K562 (cell line): Measurements from ENCODE around the gene ASPRV1. TPM values are rescaled to one million over a fixed set of nuclear protein-coding genes. Genes with fewer than 3 reads are reported as not detected.

Experiments used
- BDP1 ChIP-seq: IDR thresholded peaks from 3 replicates; pipeline ENCODE4 v1.6.1; 2011; ENCODE audit not compliant: insufficient read length, insufficient read depth
- EGR1 ChIP-seq: fragments of 450-650 bp; conservative IDR thresholded peaks from 2 replicates; pipeline ENCODE4 v1.6.1; 2017; ENCODE audit warnings: mild to moderate bottlenecking
- FOXM1 ChIP-seq, 2 experiments: fragments of 450-650 bp in 1 of 2; sonication (generic) in 1 of 2; formaldehyde crosslinking in 1 of 2; IDR thresholded peaks; 2 replicates each; pipeline versions ENCODE4 v1.6.1 to v1.9.0; 2017 to 2022; ENCODE audit warnings: low read depth in 2 of 2, mild to moderate bottlenecking in 2 of 2, missing genetic modification reagents in 1 of 2, moderate library complexity in 1 of 2
- GTF2A2 ChIP-seq: IDR thresholded peaks from 2 replicates; pipeline ENCODE4 v1.6.1; 2016; ENCODE audit warnings: mild to moderate bottlenecking, missing genetic modification characterization, missing compliant biosample characterization
- JUNB ChIP-seq: fragments of 450-650 bp; formaldehyde crosslinking; conservative IDR thresholded peaks from 2 replicates; pipeline ENCODE4 v1.4.0; 2020; ENCODE audit warnings: mild to moderate bottlenecking
- KHSRP ChIP-seq: fragments of 450-650 bp; IDR thresholded peaks from 2 replicates; pipeline ENCODE4 v1.6.1; 2017
- MEIS2 ChIP-seq: fragments of 450-650 bp; IDR thresholded peaks from 2 replicates; pipeline ENCODE4 v1.6.1; 2014; ENCODE audit warnings: mild to moderate bottlenecking; ENCODE audit not compliant: partially characterized antibody
- NCOA6 ChIP-seq: fragments of 450-650 bp; IDR thresholded peaks from 2 replicates; pipeline ENCODE4 v1.6.1; 2017; ENCODE audit warnings: mild to moderate bottlenecking
- PCBP1 ChIP-seq: fragments of 200-400 bp; formaldehyde crosslinking; IDR thresholded peaks from 2 replicates; pipeline ENCODE4 v1.6.1; 2018; ENCODE audit warnings: mild to moderate bottlenecking, low read depth, low read length; ENCODE audit not compliant: poor library complexity, severe bottlenecking
- PHF8 ChIP-seq: fragments of 200-600 bp; sonication (generic); IDR thresholded peaks from 2 replicates; pipeline ENCODE4 v1.6.1; 2012; ENCODE audit warnings: mixed run types, mild to moderate bottlenecking, inconsistent platforms, low read length, moderate library complexity, borderline replicate concordance
- ZBTB7A ChIP-seq: IDR thresholded peaks from 2 replicates; pipeline ENCODE4 v1.6.1; 2011; ENCODE audit warnings: low read depth, mild to moderate bottlenecking, low read length, moderate library complexity, borderline replicate concordance; ENCODE audit not compliant: control insufficient read depth
- ZC3H11A ChIP-seq: IDR thresholded peaks from 2 replicates; pipeline ENCODE4 v1.6.1; 2012; ENCODE audit warnings: low read depth, low read length, improper control_type of control experiment
- ZNF165 ChIP-seq: fragments of 250-450 bp; sonication (Bioruptor Pico); IDR thresholded peaks from 2 replicates; pipeline ENCODE4 v1.4.0; 2020; ENCODE audit warnings: borderline replicate concordance
- ZNF696 ChIP-seq: fragments of 250-450 bp; sonication (Bioruptor Pico); conservative IDR thresholded peaks from 2 replicates; pipeline ENCODE4 v1.4.0; 2020; ENCODE audit warnings: mild to moderate bottlenecking, moderate library complexity
- polyA plus RNA-seq, 8 experiments: library from polyadenylated mRNA; depleted of rRNA in 4 of 8; stranded (reverse) in 5 of 8; unstranded in 3 of 8; fragments of >200 nt; fragmentation: Nextera tagmentation in 2 of 8; fragmentation: Illumina TruSeq in 1 of 8; extraction: Ambion mirVana in 2 of 8; extraction: Trizol in 1 of 8; gene quantifications; 2 replicates each; pipeline versions ENCODE4 v1.2.1 to v1.2.3, GENCODE V29; 2011 to 2014; ENCODE audit warnings: inconsistent platforms in 1 of 8, missing spikeins in 1 of 8
- total RNA-seq, 7 experiments: library from RNA; depleted of rRNA in 6 of 7; stranded (reverse); fragments of >200 nt in 6 of 7; fragmentation: Illumina TruSeq in 2 of 7; extraction: Trizol in 2 of 7; gene quantifications; 2 replicates each; pipeline versions ENCODE4 v1.2.1 to v1.2.3, GENCODE V29; 2011 to 2021; ENCODE audit warnings: low replicate concordance in 1 of 7
- TF ChIP-seq, protein P1 (sequence below), 3 experiments: fragments of 200-800 bp in 1 of 3; sonication (Bioruptor generic) in 1 of 3; sonication (generic) in 1 of 3; formaldehyde crosslinking in 1 of 3; IDR thresholded peaks; 2 replicates each; pipeline versions ENCODE4 v1.6.1 to v1.8.0; 2016 to 2022; ENCODE audit warnings: mild to moderate bottlenecking in 2 of 3, missing compliant biosample characterization in 2 of 3, missing genetic modification characterization in 2 of 3, missing genetic modification reagents in 1 of 3
- TF ChIP-seq, protein P2 (sequence below): fragments of 150-350 bp; IDR thresholded peaks from 2 replicates; pipeline ENCODE4 v1.6.1; 2014; ENCODE audit warnings: low read depth, mild to moderate bottlenecking, low read length, borderline replicate concordance
- TF ChIP-seq, protein P3 (sequence below): fragments of 250-450 bp; sonication (Bioruptor Pico); IDR thresholded peaks from 2 replicates; pipeline ENCODE4 v1.9.0; 2021; ENCODE audit warnings: mild to moderate bottlenecking, inconsistent platforms

Gene ASPRV1
- total and polyA plus RNA-seq, 9 of the 15 experiments (the other 6 are each of a cell fraction or from before 2014, with no cell fraction given): 0.17 to 0.72 (median 0.47) TPM; not detected in 1

DNA sequence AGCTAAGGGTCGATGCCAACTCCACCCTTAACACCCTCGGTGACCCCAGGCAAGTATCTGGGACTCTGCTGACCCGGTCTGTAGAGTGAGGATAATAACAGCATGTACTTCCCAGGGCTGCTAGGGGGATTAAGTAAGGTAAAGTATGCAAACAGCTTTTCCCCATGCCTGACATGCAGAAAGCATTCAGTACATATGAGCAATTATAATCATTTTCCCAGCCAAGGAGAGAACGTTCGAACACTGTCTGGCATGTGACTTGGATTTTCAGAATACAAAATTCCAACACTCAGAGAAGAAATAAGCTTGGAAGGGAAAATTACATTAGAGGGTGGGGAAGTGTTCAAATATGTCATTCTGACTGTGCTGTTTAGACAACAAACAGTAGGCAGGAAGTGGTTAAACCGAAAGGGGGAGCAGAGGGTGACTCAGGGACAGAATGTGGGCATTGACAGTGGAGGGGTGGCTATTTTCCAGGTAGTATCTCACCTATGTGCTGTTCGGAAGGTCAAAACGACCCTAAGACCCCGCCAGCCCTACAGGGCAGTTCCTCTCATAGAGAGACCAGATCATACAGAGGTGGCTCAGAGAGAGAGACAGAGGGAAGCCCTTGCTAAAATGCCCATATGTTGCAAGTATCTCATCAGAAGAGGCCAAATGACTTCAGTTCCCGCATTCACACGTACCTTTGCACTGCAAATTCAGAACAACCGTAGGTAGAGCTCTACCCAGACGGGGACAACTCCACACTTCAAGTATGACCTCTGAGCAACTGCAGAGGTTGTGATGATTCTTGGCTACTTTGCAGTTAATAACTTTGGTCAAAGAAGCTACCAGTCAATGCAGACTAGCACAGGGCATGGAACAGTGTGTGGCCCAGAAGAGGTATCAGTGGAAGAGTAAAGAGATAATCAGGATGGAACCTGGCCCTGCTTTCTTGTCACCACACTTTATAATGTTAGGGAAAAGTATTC is 14.8 kb downstream of the ASPRV1 start (continued):
- TF ChIP-seq, protein P1, sequence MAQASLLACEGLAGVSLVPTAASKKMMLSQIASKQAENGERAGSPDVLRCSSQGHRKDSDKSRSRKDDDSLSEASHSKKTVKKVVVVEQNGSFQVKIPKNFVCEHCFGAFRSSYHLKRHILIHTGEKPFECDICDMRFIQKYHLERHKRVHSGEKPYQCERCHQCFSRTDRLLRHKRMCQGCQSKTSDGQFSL (CRISPR knock-in tag; IDR thresholded peaks at IDR 0.05): no peak
- TF ChIP-seq, protein P1 (tag; IDR thresholded peaks at IDR 0.05): no peak
- TF ChIP-seq PCBP1: no peak
- TF ChIP-seq, protein P2, sequence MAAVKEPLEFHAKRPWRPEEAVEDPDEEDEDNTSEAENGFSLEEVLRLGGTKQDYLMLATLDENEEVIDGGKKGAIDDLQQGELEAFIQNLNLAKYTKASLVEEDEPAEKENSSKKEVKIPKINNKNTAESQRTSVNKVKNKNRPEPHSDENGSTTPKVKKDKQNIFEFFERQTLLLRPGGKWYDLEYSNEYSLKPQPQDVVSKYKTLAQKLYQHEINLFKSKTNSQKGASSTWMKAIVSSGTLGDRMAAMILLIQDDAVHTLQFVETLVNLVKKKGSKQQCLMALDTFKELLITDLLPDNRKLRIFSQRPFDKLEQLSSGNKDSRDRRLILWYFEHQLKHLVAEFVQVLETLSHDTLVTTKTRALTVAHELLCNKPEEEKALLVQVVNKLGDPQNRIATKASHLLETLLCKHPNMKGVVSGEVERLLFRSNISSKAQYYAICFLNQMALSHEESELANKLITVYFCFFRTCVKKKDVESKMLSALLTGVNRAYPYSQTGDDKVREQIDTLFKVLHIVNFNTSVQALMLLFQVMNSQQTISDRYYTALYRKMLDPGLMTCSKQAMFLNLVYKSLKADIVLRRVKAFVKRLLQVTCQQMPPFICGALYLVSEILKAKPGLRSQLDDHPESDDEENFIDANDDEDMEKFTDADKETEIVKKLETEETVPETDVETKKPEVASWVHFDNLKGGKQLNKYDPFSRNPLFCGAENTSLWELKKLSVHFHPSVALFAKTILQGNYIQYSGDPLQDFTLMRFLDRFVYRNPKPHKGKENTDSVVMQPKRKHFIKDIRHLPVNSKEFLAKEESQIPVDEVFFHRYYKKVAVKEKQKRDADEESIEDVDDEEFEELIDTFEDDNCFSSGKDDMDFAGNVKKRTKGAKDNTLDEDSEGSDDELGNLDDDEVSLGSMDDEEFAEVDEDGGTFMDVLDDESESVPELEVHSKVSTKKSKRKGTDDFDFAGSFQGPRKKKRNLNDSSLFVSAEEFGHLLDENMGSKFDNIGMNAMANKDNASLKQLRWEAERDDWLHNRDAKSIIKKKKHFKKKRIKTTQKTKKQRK: no peak
- no peak for TF ChIP-seq FOXM1 (IDR thresholded peaks at IDR 0.05; ENCODE audit: low read depth)
- no peak for TF ChIP-seq FOXM1 (CRISPR knock-in tag; IDR thresholded peaks at IDR 0.05; ENCODE audit: low read depth)
- no peak for TF ChIP-seq MEIS2
- no peak for TF ChIP-seq PHF8
- no peak for TF ChIP-seq ZNF165 (CRISPR knock-in tag)
- TF ChIP-seq, protein P3, sequence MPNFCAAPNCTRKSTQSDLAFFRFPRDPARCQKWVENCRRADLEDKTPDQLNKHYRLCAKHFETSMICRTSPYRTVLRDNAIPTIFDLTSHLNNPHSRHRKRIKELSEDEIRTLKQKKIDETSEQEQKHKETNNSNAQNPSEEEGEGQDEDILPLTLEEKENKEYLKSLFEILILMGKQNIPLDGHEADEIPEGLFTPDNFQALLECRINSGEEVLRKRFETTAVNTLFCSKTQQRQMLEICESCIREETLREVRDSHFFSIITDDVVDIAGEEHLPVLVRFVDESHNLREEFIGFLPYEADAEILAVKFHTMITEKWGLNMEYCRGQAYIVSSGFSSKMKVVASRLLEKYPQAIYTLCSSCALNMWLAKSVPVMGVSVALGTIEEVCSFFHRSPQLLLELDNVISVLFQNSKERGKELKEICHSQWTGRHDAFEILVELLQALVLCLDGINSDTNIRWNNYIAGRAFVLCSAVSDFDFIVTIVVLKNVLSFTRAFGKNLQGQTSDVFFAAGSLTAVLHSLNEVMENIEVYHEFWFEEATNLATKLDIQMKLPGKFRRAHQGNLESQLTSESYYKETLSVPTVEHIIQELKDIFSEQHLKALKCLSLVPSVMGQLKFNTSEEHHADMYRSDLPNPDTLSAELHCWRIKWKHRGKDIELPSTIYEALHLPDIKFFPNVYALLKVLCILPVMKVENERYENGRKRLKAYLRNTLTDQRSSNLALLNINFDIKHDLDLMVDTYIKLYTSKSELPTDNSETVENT (CRISPR knock-in tag): no peak
- TF ChIP-seq GTF2A2 (tag): no peak
- peak; percentile 75 for TF ChIP-seq ZBTB7A
- TF ChIP-seq ZC3H11A: no peak
- no peak for TF ChIP-seq ZNF696 (CRISPR knock-in tag)
- TF ChIP-seq EGR1: no peak
- TF ChIP-seq NCOA6: no peak
- TF ChIP-seq BDP1: no peak
- TF ChIP-seq JUNB (CRISPR knock-in tag): no peak
- TF ChIP-seq KHSRP: no peak
